HEK293 (cell line): Measurements from ENCODE around the gene MTA1.

Experiments
- CTCF ChIA-PET: fragments of 350-600 bp; formaldehyde crosslinking; extraction: SDS; loops from one replicate; lab custom pipeline; 2021; ENCODE audit warnings: antibody characterized with exemption; lab: Yijun Ruan, JAX
- POLR2A ChIA-PET: fragments of 300-600 bp; formaldehyde crosslinking; extraction: SDS; loops from one replicate; lab custom pipeline; 2020; ENCODE audit warnings: antibody characterized with exemption, inconsistent platforms; lab: Yijun Ruan, JAX
- H3K27ac ChIP-seq: fragments of 200-500 bp; sonication (Bioruptor generic); 2 replicates; pipeline ENCODE4 v1.5.1; 2014; ENCODE audit warnings: low read depth, low read length, control low read depth, inconsistent platforms; ENCODE audit errors: extremely low read depth
- H3K36me3 ChIP-seq, 2 experiments: fragments of 200-500 bp in 1 of 2; sonication (Bioruptor generic) in 1 of 2; 1 replicate in 1 of 2; 2 replicates in 1 of 2; pipeline ENCODE4 v1.5.1; 2014 to 2017; ENCODE audit warnings: inconsistent platforms in 2 of 2, low read length in 2 of 2; ENCODE audit not compliant: control insufficient read depth in 2 of 2, insufficient read depth in 1 of 2
- H3K4me1 ChIP-seq: fragments of 200-500 bp; sonication (Bioruptor generic); 2 replicates; pipeline ENCODE4 v1.5.1; 2014; ENCODE audit warnings: mild to moderate bottlenecking, low read length, inconsistent platforms; ENCODE audit not compliant: control insufficient read depth, insufficient read depth
- H3K4me3 ChIP-seq: 2 replicates; pipeline ENCODE4 v1.5.1; 2011; ENCODE audit warnings: low read depth, mild to moderate bottlenecking, control low read depth, low read length, moderate library complexity
- H3K9me3 ChIP-seq: fragments of 200-500 bp; sonication (Bioruptor generic); 2 replicates; pipeline ENCODE4 v1.5.1; 2014; ENCODE audit warnings: low read depth, low read length, inconsistent platforms; ENCODE audit not compliant: control insufficient read depth, insufficient read depth
- GLIS1 ChIP-seq: fragments of 450-650 bp; formaldehyde crosslinking; IDR thresholded peaks from 2 replicates; pipeline ENCODE4 v1.5.1; 2016; ENCODE audit warnings: missing biosample characterization, missing genetic modification characterization
- HIC1 ChIP-seq: fragments of 450-650 bp; formaldehyde crosslinking; IDR thresholded peaks from 2 replicates; pipeline ENCODE4 v1.5.1; 2016; ENCODE audit warnings: missing biosample characterization, missing genetic modification characterization
- IKZF3 ChIP-seq: fragments of 450-650 bp; IDR thresholded peaks from 2 replicates; pipeline ENCODE4 v1.5.0; 2018; ENCODE audit warnings: missing biosample characterization, mild to moderate bottlenecking, missing genetic modification characterization, moderate library complexity
- KLF10 ChIP-seq: fragments of 450-650 bp; IDR thresholded peaks from 2 replicates; pipeline ENCODE4 v1.5.1; 2018; ENCODE audit warnings: missing biosample characterization, mild to moderate bottlenecking, missing genetic modification characterization
- KLF8 ChIP-seq: fragments of 450-650 bp; formaldehyde crosslinking; IDR thresholded peaks from 2 replicates; pipeline ENCODE4 v1.5.1; 2016; ENCODE audit warnings: missing biosample characterization, missing genetic modification characterization
- SCRT1 ChIP-seq: fragments of 450-650 bp; formaldehyde crosslinking; IDR thresholded peaks from 2 replicates; pipeline ENCODE4 v1.5.1; 2016; ENCODE audit warnings: missing biosample characterization, missing genetic modification characterization, borderline replicate concordance
- SP2 ChIP-seq: fragments of 450-650 bp; formaldehyde crosslinking; IDR thresholded peaks from 2 replicates; pipeline ENCODE4 v1.5.1; 2016; ENCODE audit warnings: missing biosample characterization, missing genetic modification characterization
- ZBTB17 ChIP-seq: fragments of 450-650 bp; formaldehyde crosslinking; IDR thresholded peaks from 2 replicates; pipeline ENCODE4 v1.5.1; 2016; ENCODE audit warnings: missing biosample characterization, missing genetic modification characterization
- ZBTB8A ChIP-seq: fragments of 450-650 bp; formaldehyde crosslinking; IDR thresholded peaks from 2 replicates; pipeline ENCODE4 v1.5.1; 2016; ENCODE audit warnings: missing biosample characterization, missing genetic modification characterization
- ZIC2 ChIP-seq: fragments of 450-650 bp; formaldehyde crosslinking; IDR thresholded peaks from 2 replicates; pipeline ENCODE4 v1.5.1; 2016; ENCODE audit warnings: missing biosample characterization, missing genetic modification characterization
- ZNF169 ChIP-seq: fragments of 450-650 bp; formaldehyde crosslinking; IDR thresholded peaks from 2 replicates; pipeline ENCODE4 v1.5.1; 2016; ENCODE audit warnings: missing biosample characterization, missing genetic modification characterization
- ZNF274 ChIP-seq, 2 experiments: fragments of 200-500 bp in 1 of 2; fragments of 450-650 bp in 1 of 2; sonication (Bioruptor generic) in 1 of 2; formaldehyde crosslinking in 1 of 2; IDR thresholded peaks; 2 replicates each; pipeline versions ENCODE4 v1.5.1 to v1.6.1; 2014 to 2016; ENCODE audit warnings: borderline replicate concordance in 1 of 2, inconsistent platforms in 1 of 2, low read length in 1 of 2, missing biosample characterization in 1 of 2, missing genetic modification characterization in 1 of 2
- ZNF324 ChIP-seq: fragments of 450-650 bp; formaldehyde crosslinking; IDR thresholded peaks from 2 replicates; pipeline ENCODE4 v1.5.1; 2016; ENCODE audit warnings: missing biosample characterization, missing genetic modification characterization
- ZNF341 ChIP-seq: fragments of 450-650 bp; formaldehyde crosslinking; IDR thresholded peaks from 2 replicates; pipeline ENCODE4; 2016; ENCODE audit warnings: low read depth, missing biosample characterization, missing genetic modification characterization
- ZNF423 ChIP-seq: fragments of 450-650 bp; formaldehyde crosslinking; IDR thresholded peaks from 2 replicates; pipeline ENCODE4 v1.5.1; 2016; ENCODE audit warnings: missing biosample characterization, missing genetic modification characterization
- TF ChIP-seq, protein P1 (sequence below): fragments of 450-650 bp; formaldehyde crosslinking; IDR thresholded peaks from 2 replicates; pipeline ENCODE4 v1.5.1; 2017; ENCODE audit warnings: missing biosample characterization, missing genetic modification characterization
- TF ChIP-seq, protein P2 (sequence below): fragments of 450-650 bp; formaldehyde crosslinking; IDR thresholded peaks from 2 replicates; pipeline ENCODE4 v1.5.0; 2017; ENCODE audit warnings: missing biosample characterization, missing genetic modification characterization, borderline replicate concordance

The MTA1 gene

GRCh38 chr14:105470350-105471296 lies 51.0 kb downstream of the MTA1 start (continued):
- TF ChIP-seq ZIC2 (tag by site-specific recombination) (peak; percentile 99), ZNF423 (tag by site-specific recombination) (peak; percentile 97), ZBTB8A (tag by site-specific recombination) (peak; percentile 35; the same call in 1 of the 2 replicates), ZNF274 (IDR thresholded peaks at IDR 0.05; ENCODE audit: low read length) (no peak), ZNF274 (tag by site-specific recombination; IDR thresholded peaks at IDR 0.05; ENCODE audit: borderline replicate concordance) (no peak), ZBTB17 (tag by site-specific recombination) (peak; percentile 46; the same call in 1 of the 2 replicates), SP2 (tag by site-specific recombination) (0 out of 2 replicates have a peak, but pooled peaks have one; percentile 6), KLF8 (tag by site-specific recombination) (peak; percentile 49; the same call in 1 of the 2 replicates), ZNF169 (tag by site-specific recombination) (no peak), ZNF341 (tag by site-specific recombination) (0 out of 2 replicates have a peak, but pooled peaks have one; percentile 18), GLIS1 (peak; percentile 100), KLF10 (no peak), HIC1 (tag by site-specific recombination) (peak; percentile 78), ZNF324 (tag by site-specific recombination) (0 out of 2 replicates have a peak, but pooled peaks have one; percentile 26), IKZF3 (tag by site-specific recombination) (0 out of 2 replicates have a peak, but pooled peaks have one; percentile 8)
- TF ChIP-seq, protein P1, sequence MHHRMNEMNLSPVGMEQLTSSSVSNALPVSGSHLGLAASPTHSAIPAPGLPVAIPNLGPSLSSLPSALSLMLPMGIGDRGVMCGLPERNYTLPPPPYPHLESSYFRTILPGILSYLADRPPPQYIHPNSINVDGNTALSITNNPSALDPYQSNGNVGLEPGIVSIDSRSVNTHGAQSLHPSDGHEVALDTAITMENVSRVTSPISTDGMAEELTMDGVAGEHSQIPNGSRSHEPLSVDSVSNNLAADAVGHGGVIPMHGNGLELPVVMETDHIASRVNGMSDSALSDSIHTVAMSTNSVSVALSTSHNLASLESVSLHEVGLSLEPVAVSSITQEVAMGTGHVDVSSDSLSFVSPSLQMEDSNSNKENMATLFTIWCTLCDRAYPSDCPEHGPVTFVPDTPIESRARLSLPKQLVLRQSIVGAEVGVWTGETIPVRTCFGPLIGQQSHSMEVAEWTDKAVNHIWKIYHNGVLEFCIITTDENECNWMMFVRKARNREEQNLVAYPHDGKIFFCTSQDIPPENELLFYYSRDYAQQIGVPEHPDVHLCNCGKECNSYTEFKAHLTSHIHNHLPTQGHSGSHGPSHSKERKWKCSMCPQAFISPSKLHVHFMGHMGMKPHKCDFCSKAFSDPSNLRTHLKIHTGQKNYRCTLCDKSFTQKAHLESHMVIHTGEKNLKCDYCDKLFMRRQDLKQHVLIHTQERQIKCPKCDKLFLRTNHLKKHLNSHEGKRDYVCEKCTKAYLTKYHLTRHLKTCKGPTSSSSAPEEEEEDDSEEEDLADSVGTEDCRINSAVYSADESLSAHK (tag by site-specific recombination), result peak; percentile 57

DNA sequence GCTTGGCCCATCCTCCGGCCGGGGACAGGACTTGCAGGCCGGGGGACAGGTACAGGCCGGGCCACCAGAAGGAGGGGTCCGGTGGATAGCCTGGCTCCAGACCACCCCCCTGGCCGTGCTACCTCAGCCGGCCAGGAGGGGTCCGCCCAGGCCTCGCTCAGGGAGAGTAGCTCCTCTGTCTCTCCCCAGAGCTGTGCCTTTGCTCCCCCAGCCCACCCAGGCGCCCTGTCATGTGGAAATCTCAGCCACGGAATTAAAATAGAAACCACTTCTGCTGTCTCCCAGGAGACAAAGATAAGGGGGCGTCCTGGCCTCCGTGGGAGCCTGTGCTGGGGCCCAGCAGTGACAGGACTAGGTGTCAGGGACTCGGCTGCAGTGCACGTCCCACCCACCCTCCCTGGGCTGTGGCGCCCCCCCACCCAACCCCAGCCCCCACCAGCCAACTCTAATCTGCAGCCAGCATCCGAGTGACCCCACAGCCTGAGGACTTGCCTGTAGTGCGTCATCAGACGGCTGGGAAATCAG lies 51.7 kb downstream of the MTA1 start:
- Histone ChIP-seq H3K4me1 (peaks cover 16% of the 10 kb centered on the region), H3K27ac (peak overlapping the region; percentile 47), H3K4me3 (no peak overlapping the region), H3K9me3 (no peaks in the 10 kb centered on the region), H3K36me3 (peaks cover 0 to 35% of the 10 kb centered on the region in 2 experiments; a peak in 1 of 3 replicates)
- TF ChIP-seq SCRT1, result no peak
- TF ChIP-seq, protein P2, sequence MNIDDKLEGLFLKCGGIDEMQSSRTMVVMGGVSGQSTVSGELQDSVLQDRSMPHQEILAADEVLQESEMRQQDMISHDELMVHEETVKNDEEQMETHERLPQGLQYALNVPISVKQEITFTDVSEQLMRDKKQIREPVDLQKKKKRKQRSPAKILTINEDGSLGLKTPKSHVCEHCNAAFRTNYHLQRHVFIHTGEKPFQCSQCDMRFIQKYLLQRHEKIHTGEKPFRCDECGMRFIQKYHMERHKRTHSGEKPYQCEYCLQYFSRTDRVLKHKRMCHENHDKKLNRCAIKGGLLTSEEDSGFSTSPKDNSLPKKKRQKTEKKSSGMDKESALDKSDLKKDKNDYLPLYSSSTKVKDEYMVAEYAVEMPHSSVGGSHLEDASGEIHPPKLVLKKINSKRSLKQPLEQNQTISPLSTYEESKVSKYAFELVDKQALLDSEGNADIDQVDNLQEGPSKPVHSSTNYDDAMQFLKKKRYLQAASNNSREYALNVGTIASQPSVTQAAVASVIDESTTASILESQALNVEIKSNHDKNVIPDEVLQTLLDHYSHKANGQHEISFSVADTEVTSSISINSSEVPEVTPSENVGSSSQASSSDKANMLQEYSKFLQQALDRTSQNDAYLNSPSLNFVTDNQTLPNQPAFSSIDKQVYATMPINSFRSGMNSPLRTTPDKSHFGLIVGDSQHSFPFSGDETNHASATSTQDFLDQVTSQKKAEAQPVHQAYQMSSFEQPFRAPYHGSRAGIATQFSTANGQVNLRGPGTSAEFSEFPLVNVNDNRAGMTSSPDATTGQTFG (tag by site-specific recombination), result no peak
- ChIA-PET POLR2A (interaction anchor here (1.4 to 1.6 kb wide), 3 partner anchors 9 to 19 kb away, joined by 3 to 5 read pairs (median 4); no protein-coding TSS in a partner anchor), CTCF (interaction anchor here (0.9 to 5.7 kb wide), 4 partner anchors 10 to 23 kb away, joined by 4 to 36 read pairs (median 18); partner anchors contain the start of gene CRIP1)
